Activated naive CD4-positive, alpha-beta T cell treated with anti-CD3 and anti-CD28 coated beads for 36 hours (primary cell): Measurements from ENCODE around the gene ZNF527. TPM values are rescaled to one million over a fixed set of nuclear protein-coding genes. Genes with fewer than 3 reads are reported as not detected.

Source experiments
- CTCF ChIA-PET: fragments of 350-600 bp; sonication (Branson Sonifier 250); formaldehyde crosslinking; loops from one replicate; lab custom pipeline; 2021; ENCODE audit warnings: antibody characterized with exemption; lab: Charles Lee
- DNase-seq: peaks from one replicate; pipeline ENCODE4 v3.0.0-alpha.2; 2020
- H3K27ac Mint-ChIP-seq: one replicate; pipeline ENCODE4 v1.8.0; 2021; ENCODE audit warnings: mild to moderate bottlenecking, mixed read lengths
- H3K27me3 Mint-ChIP-seq: one replicate; pipeline ENCODE4 v1.8.0; 2021; ENCODE audit warnings: low read depth, mixed read lengths
- H3K36me3 Mint-ChIP-seq: one replicate; pipeline ENCODE4 v1.8.0; 2021; ENCODE audit warnings: low read depth, mixed read lengths
- H3K4me1 Mint-ChIP-seq: one replicate; pipeline ENCODE4 v1.8.0; 2021; ENCODE audit warnings: low read depth, mixed read lengths
- H3K4me3 Mint-ChIP-seq: one replicate; pipeline ENCODE4 v1.8.0; 2021; ENCODE audit warnings: mild to moderate bottlenecking, moderate library complexity, mixed read lengths
- H3K9me3 Mint-ChIP-seq: one replicate; pipeline ENCODE4 v1.8.0; 2021; ENCODE audit warnings: mixed read lengths
- intact Hi-C: fragments of 100-400 bp; cut with micrococcal nuclease; formaldehyde crosslinking; loops from one replicate; pipeline ENCODE4 v1.15.1; 2023
- total RNA-seq, 2 experiments: library from RNA; stranded (reverse); gene quantifications; one replicate each; pipeline ENCODE4 v1.2.3, GENCODE V29; 2021

ZNF527 gene
- total RNA-seq: 1 to 10 TPM; 4.3 to 5.0 TPM

GRCh38 chr19:37370880-37371661, at the start of gene ZNF527:
ZNF527 (plus strand) TSS chr19:37371099; CDS start chr19:37374199, 3,100 bp downstream.
- Mint-ChIP-seq H3K9me3 (peaks cover 8% of the 10 kb centered on the region), H3K27ac (peak within 1 kb of the TSS; percentile 83), H3K4me1 (peaks cover 11% of the 10 kb centered on the region), H3K36me3 (peaks cover 9% of the 10 kb centered on the region), H3K4me3 (peak within 1 kb of the TSS; percentile 83), H3K27me3 (no peaks in the 10 kb centered on the region)
- CTCF ChIA-PET: interaction anchor here (0.7 kb wide), 1 partner anchor 678 kb away, joined by 3 read pairs; no protein-coding TSS in a partner anchor
- intact Hi-C loops: loop anchor here (1.0 to 2.0 kb wide), 9 partner anchors 36 to 398 kb away; partner anchors contain the start of genes ZNF383, ZNF540, ZNF569 and ZNF571
- peak; percentile 97 for DNase-seq

GRCh38 chr19:37329686-37330085, 41.2 kb upstream of the ZNF527 start:
- Mint-ChIP-seq H3K4me1 (peaks cover 9% of the 10 kb centered on the region), H3K36me3 (peaks cover 71% of the 10 kb centered on the region), H3K9me3 (no peaks in the 10 kb centered on the region), H3K4me3 (no peak overlapping the region), H3K27ac (no peak overlapping the region), H3K27me3 (no peaks in the 10 kb centered on the region)
- CTCF ChIA-PET: no interaction called here
- peak; percentile 10 for DNase-seq
- intact Hi-C loops: no loop called here

GRCh38 chr19:37332839-37333238, 38.1 kb upstream of the ZNF527 start:
- peaks cover 70% of the 10 kb centered on the region for H3K36me3 Mint-ChIP-seq
- peaks cover 8% of the 10 kb centered on the region for H3K9me3 Mint-ChIP-seq
- H3K27ac Mint-ChIP-seq: no peak overlapping the region
- no peaks in the 10 kb centered on the region for H3K27me3 Mint-ChIP-seq
- intact Hi-C loops: no loop called here
- H3K4me3 Mint-ChIP-seq: no peak overlapping the region
- no peak for DNase-seq
- H3K4me1 Mint-ChIP-seq: peaks cover 24% of the 10 kb centered on the region
- CTCF ChIA-PET: no interaction called here

- CTCF ChIA-PET: no interaction called here
- Mint-ChIP-seq H3K4me1 (peaks cover 26% of the 10 kb centered on the region), H3K27me3 (no peaks in the 10 kb centered on the region), H3K27ac (no peak overlapping the region), H3K36me3 (peaks cover 69% of the 10 kb centered on the region), H3K4me3 (peak overlapping the region; percentile 27), H3K9me3 (peaks cover 8% of the 10 kb centered on the region)
- intact Hi-C loops: no loop called here
- DNase-seq: no peak
Observed at GRCh38 chr19:37333457-37333856, 37.4 kb upstream of the ZNF527 start.

GRCh38 chr19:37334179-37335071, 36.5 kb upstream of the ZNF527 start:
- CTCF ChIA-PET: interaction anchor here (0.6 kb wide), 1 partner anchor 20 kb away, joined by 3 read pairs; no protein-coding TSS in a partner anchor
- peaks cover 11% of the 10 kb centered on the region for H3K9me3 Mint-ChIP-seq
- H3K4me3 Mint-ChIP-seq: peak overlapping the region; percentile 85
- peaks cover 62% of the 10 kb centered on the region for H3K36me3 Mint-ChIP-seq
- no peaks in the 10 kb centered on the region for H3K27me3 Mint-ChIP-seq
- H3K4me1 Mint-ChIP-seq: peaks cover 27% of the 10 kb centered on the region
- intact Hi-C loops: loop anchor here (1.0 to 2.0 kb wide), 4 partner anchors 17 to 260 kb away; partner anchors contain the start of genes ZNF527, ZNF540, ZNF569 and ZNF571
- H3K27ac Mint-ChIP-seq: peak overlapping the region; percentile 77
- DNase-seq: peak; percentile 91

- Mint-ChIP-seq H3K4me1 (peaks cover 5% of the 10 kb centered on the region), H3K4me3 (no peak overlapping the region), H3K27ac (no peak overlapping the region), H3K36me3 (peaks cover 71% of the 10 kb centered on the region), H3K27me3 (no peaks in the 10 kb centered on the region), H3K9me3 (peaks cover 14% of the 10 kb centered on the region)
- CTCF ChIA-PET: interaction anchor here (0.6 kb wide), 1 partner anchor 1154 kb away, joined by 5 read pairs; no protein-coding TSS in a partner anchor
- no peak for DNase-seq
- intact Hi-C loops: no loop called here
Observed at GRCh38 chr19:37342753-37343152, 28.1 kb upstream of the ZNF527 start.

- peaks cover 8% of the 10 kb centered on the region for H3K9me3 Mint-ChIP-seq
- H3K4me1 Mint-ChIP-seq: no peaks in the 10 kb centered on the region
- H3K36me3 Mint-ChIP-seq: peaks cover 78% of the 10 kb centered on the region
- no peak overlapping the region for H3K4me3 Mint-ChIP-seq
- H3K27me3 Mint-ChIP-seq: no peaks in the 10 kb centered on the region
- no peak for DNase-seq
- no peak overlapping the region for H3K27ac Mint-ChIP-seq
- CTCF ChIA-PET: no interaction called here
- intact Hi-C loops: no loop called here
Observed at GRCh38 chr19:37346091-37346490, 24.8 kb upstream of the ZNF527 start.

- no peaks in the 10 kb centered on the region for H3K27me3 Mint-ChIP-seq
- no peaks in the 10 kb centered on the region for H3K4me1 Mint-ChIP-seq
- peaks cover 79% of the 10 kb centered on the region for H3K36me3 Mint-ChIP-seq
- CTCF ChIA-PET: no interaction called here
- peaks cover 9% of the 10 kb centered on the region for H3K9me3 Mint-ChIP-seq
- H3K27ac Mint-ChIP-seq: no peak overlapping the region
- H3K4me3 Mint-ChIP-seq: no peak overlapping the region
- DNase-seq: no peak
- intact Hi-C loops: no loop called here
Observed at GRCh38 chr19:37348060-37348459, 22.8 kb upstream of the ZNF527 start.

- Mint-ChIP-seq H3K27ac (no peak overlapping the region), H3K4me1 (no peaks in the 10 kb centered on the region), H3K27me3 (no peaks in the 10 kb centered on the region), H3K36me3 (peaks cover 83% of the 10 kb centered on the region), H3K9me3 (peaks cover 31% of the 10 kb centered on the region), H3K4me3 (no peak overlapping the region)
- intact Hi-C loops: no loop called here
- DNase-seq: no peak
- CTCF ChIA-PET: no interaction called here
Observed at GRCh38 chr19:37353968-37354367, 16.9 kb upstream of the ZNF527 start.

GRCh38 chr19:37355901-37356300, 15.0 kb upstream of the ZNF527 start:
- no peak overlapping the region for H3K4me3 Mint-ChIP-seq
- no peaks in the 10 kb centered on the region for H3K27me3 Mint-ChIP-seq
- no peak overlapping the region for H3K27ac Mint-ChIP-seq
- peaks cover 40% of the 10 kb centered on the region for H3K9me3 Mint-ChIP-seq
- CTCF ChIA-PET: no interaction called here
- peaks cover 88% of the 10 kb centered on the region for H3K36me3 Mint-ChIP-seq
- DNase-seq: no peak
- H3K4me1 Mint-ChIP-seq: no peaks in the 10 kb centered on the region
- intact Hi-C loops: no loop called here

GRCh38 chr19:37361994-37362393, 8.9 kb upstream of the ZNF527 start:
- Mint-ChIP-seq H3K27me3 (no peaks in the 10 kb centered on the region), H3K4me3 (no peak overlapping the region), H3K27ac (no peak overlapping the region), H3K36me3 (peaks cover 82% of the 10 kb centered on the region), H3K9me3 (peaks cover 58% of the 10 kb centered on the region), H3K4me1 (no peaks in the 10 kb centered on the region)
- CTCF ChIA-PET: no interaction called here
- DNase-seq: no peak
- intact Hi-C loops: no loop called here

- CTCF ChIA-PET: no interaction called here
- H3K9me3 Mint-ChIP-seq: peaks cover 51% of the 10 kb centered on the region
- no peak overlapping the region for H3K4me3 Mint-ChIP-seq
- intact Hi-C loops: no loop called here
- no peaks in the 10 kb centered on the region for H3K27me3 Mint-ChIP-seq
- DNase-seq: no peak
- H3K36me3 Mint-ChIP-seq: peaks cover 75% of the 10 kb centered on the region
- H3K4me1 Mint-ChIP-seq: no peaks in the 10 kb centered on the region
- no peak overlapping the region for H3K27ac Mint-ChIP-seq
Observed at GRCh38 chr19:37362733-37363132, 8.2 kb upstream of the ZNF527 start.
